ENCODE data around the gene PEA15. TPM values are rescaled to one million over a fixed set of nuclear protein-coding genes. Genes with fewer than 3 reads are reported as not detected.

The PEA15 gene
- total RNA-seq, 1 experiment from 2014 or later = 56.3 TPM

DNA sequence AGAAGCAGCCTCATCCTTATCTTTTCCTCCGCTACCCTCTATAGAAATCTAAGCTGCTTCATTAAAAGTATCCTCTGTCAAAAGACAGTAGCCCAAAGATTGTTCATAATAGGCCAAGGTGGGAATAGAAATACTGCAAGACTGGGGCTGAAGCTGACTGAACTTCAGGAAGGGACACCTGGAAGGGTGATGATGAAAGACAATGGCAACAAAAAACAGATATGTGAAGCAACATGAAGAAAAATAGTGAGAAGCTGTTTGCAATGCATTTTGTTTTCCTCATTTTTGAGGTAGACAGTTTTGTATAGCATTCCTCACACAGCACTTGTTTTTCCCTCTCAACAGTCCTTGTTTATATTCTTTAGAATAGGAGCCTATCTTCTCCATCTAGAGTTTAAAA lies 40.2 kb downstream of the PEA15 start:
- peak overlapping the region; percentile 88 for H3K27ac Mint-ChIP-seq
- no peaks in the 10 kb centered on the region for H3K27me3 Mint-ChIP-seq (ENCODE audit: low read depth)

DNA sequence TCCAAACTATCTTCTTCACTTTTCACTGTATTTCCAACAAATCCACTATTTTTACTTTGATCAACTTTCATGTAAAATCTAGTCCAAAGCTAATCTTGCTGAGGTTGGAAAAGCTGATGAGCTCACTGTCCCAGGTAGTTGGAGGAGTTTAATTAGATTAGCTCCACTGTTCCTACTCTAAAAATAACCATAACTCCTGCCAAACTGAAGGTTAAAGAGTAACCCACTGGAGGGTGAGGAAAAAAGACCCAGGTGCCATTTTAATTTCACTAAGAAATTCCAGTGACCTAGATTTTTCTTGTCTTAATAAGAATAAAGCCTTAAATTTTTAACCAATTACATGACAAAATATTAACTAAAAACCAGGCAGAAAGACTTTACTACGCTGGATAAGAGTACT lies 41.9 kb downstream of the PEA15 start:
- no peak overlapping the region; the same call in 1 of the 2 replicates for H3K27ac Mint-ChIP-seq
- no peaks in the 10 kb centered on the region for H3K9me3 Mint-ChIP-seq
- peaks cover 17% of the 10 kb centered on the region for H3K36me3 Mint-ChIP-seq
- POLR2A ChIA-PET = no interaction called here
- DNase-seq (ENCODE audit: low spot score) (no peak), ATAC-seq (no peak)
- peaks cover 4% of the 10 kb centered on the region for H3K4me1 Mint-ChIP-seq
- CTCF ChIA-PET = interaction anchor here (0.9 to 2.8 kb wide), 5 partner anchors 27 to 146 kb away, joined by 3 to 12 read pairs (median 4); no protein-coding TSS in a partner anchor
- no peak overlapping the region for H3K4me3 Mint-ChIP-seq
- no peaks in the 10 kb centered on the region for H3K27me3 Mint-ChIP-seq (ENCODE audit: low read depth)
- TF ChIP-seq JUN (CRISPR knock-in tag; IDR thresholded peaks at IDR 0.05) = no peak
- TF ChIP-seq, protein P1, sequence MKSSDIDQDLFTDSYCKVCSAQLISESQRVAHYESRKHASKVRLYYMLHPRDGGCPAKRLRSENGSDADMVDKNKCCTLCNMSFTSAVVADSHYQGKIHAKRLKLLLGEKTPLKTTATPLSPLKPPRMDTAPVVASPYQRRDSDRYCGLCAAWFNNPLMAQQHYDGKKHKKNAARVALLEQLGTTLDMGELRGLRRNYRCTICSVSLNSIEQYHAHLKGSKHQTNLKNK (CRISPR knock-in tag; IDR thresholded peaks at IDR 0.05) = no peak
- no peak for TF ChIP-seq ESRRA (CRISPR knock-in tag; IDR thresholded peaks at IDR 0.05; ENCODE audit: borderline replicate concordance)
- no peak for TF ChIP-seq MXD4 (CRISPR knock-in tag; IDR thresholded peaks at IDR 0.05; ENCODE audit: borderline replicate concordance)
- TF ChIP-seq ZNF138 (CRISPR knock-in tag; conservative IDR thresholded peaks at IDR 0.05) = no peak
- no peak for TF ChIP-seq PRRX2 (CRISPR knock-in tag; IDR thresholded peaks at IDR 0.05)
- TF ChIP-seq, protein P2, sequence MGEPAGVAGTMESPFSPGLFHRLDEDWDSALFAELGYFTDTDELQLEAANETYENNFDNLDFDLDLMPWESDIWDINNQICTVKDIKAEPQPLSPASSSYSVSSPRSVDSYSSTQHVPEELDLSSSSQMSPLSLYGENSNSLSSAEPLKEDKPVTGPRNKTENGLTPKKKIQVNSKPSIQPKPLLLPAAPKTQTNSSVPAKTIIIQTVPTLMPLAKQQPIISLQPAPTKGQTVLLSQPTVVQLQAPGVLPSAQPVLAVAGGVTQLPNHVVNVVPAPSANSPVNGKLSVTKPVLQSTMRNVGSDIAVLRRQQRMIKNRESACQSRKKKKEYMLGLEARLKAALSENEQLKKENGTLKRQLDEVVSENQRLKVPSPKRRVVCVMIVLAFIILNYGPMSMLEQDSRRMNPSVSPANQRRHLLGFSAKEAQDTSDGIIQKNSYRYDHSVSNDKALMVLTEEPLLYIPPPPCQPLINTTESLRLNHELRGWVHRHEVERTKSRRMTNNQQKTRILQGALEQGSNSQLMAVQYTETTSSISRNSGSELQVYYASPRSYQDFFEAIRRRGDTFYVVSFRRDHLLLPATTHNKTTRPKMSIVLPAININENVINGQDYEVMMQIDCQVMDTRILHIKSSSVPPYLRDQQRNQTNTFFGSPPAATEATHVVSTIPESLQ (CRISPR knock-in tag; IDR thresholded peaks at IDR 0.05) = no peak
- no peak for TF ChIP-seq TEAD4 (CRISPR knock-in tag; IDR thresholded peaks at IDR 0.05)
- TF ChIP-seq, protein P3, sequence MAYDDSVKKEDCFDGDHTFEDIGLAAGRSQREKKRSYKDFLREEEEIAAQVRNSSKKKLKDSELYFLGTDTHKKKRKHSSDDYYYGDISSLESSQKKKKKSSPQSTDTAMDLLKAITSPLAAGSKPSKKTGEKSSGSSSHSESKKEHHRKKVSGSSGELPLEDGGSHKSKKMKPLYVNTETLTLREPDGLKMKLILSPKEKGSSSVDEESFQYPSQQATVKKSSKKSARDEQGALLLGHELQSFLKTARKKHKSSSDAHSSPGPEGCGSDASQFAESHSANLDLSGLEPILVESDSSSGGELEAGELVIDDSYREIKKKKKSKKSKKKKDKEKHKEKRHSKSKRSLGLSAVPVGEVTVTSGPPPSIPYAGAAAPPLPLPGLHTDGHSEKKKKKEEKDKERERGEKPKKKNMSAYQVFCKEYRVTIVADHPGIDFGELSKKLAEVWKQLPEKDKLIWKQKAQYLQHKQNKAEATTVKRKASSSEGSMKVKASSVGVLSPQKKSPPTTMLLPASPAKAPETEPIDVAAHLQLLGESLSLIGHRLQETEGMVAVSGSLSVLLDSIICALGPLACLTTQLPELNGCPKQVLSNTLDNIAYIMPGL (CRISPR knock-in tag; IDR thresholded peaks at IDR 0.05) = no peak
- TF ChIP-seq RORB (CRISPR knock-in tag; IDR thresholded peaks at IDR 0.05) = no peak
- TF ChIP-seq ZNF263 (CRISPR knock-in tag; IDR thresholded peaks at IDR 0.05; ENCODE audit: low read depth) = no peak
- TF ChIP-seq NFE2L1 (CRISPR knock-in tag; IDR thresholded peaks at IDR 0.05) = no peak
- TF ChIP-seq ZNF317 (CRISPR knock-in tag; IDR thresholded peaks at IDR 0.05; ENCODE audit: borderline replicate concordance, low read depth) = no peak
- TF ChIP-seq NR3C1 (CRISPR knock-in tag; conservative IDR thresholded peaks at IDR 0.05; ENCODE audit: low read depth) = no peak
- TF ChIP-seq, protein P4, sequence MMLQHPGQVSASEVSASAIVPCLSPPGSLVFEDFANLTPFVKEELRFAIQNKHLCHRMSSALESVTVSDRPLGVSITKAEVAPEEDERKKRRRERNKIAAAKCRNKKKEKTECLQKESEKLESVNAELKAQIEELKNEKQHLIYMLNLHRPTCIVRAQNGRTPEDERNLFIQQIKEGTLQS (CRISPR knock-in tag; conservative IDR thresholded peaks at IDR 0.05) = no peak
- no peak for TF ChIP-seq MYBL2 (CRISPR knock-in tag; IDR thresholded peaks at IDR 0.05)
- TF ChIP-seq, protein P5, sequence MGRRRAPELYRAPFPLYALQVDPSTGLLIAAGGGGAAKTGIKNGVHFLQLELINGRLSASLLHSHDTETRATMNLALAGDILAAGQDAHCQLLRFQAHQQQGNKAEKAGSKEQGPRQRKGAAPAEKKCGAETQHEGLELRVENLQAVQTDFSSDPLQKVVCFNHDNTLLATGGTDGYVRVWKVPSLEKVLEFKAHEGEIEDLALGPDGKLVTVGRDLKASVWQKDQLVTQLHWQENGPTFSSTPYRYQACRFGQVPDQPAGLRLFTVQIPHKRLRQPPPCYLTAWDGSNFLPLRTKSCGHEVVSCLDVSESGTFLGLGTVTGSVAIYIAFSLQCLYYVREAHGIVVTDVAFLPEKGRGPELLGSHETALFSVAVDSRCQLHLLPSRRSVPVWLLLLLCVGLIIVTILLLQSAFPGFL (CRISPR knock-in tag; IDR thresholded peaks at IDR 0.05; ENCODE audit: borderline replicate concordance) = no peak
- no peak for TF ChIP-seq ETV6 (CRISPR knock-in tag; IDR thresholded peaks at IDR 0.05)

More for the DNA sequence above, 40.2 kb downstream of the PEA15 start:
- no peak for TF ChIP-seq MYBL2 (CRISPR knock-in tag; IDR thresholded peaks at IDR 0.05)
- no peak for TF ChIP-seq ZBTB21 (CRISPR knock-in tag; IDR thresholded peaks at IDR 0.05; ENCODE audit: borderline replicate concordance)
- TF ChIP-seq ZNF138 (CRISPR knock-in tag; conservative IDR thresholded peaks at IDR 0.05) = no peak
- TF ChIP-seq CBFB (CRISPR knock-in tag; IDR thresholded peaks at IDR 0.05; ENCODE audit: low read depth) = no peak
- no peak for TF ChIP-seq GTF2I (CRISPR knock-in tag; conservative IDR thresholded peaks at IDR 0.05)
- TF ChIP-seq, protein P4 (CRISPR knock-in tag; conservative IDR thresholded peaks at IDR 0.05) = no peak
- TF ChIP-seq FOXJ3 (CRISPR knock-in tag; IDR thresholded peaks at IDR 0.05; ENCODE audit: borderline replicate concordance) = no peak
- TF ChIP-seq, protein P6, sequence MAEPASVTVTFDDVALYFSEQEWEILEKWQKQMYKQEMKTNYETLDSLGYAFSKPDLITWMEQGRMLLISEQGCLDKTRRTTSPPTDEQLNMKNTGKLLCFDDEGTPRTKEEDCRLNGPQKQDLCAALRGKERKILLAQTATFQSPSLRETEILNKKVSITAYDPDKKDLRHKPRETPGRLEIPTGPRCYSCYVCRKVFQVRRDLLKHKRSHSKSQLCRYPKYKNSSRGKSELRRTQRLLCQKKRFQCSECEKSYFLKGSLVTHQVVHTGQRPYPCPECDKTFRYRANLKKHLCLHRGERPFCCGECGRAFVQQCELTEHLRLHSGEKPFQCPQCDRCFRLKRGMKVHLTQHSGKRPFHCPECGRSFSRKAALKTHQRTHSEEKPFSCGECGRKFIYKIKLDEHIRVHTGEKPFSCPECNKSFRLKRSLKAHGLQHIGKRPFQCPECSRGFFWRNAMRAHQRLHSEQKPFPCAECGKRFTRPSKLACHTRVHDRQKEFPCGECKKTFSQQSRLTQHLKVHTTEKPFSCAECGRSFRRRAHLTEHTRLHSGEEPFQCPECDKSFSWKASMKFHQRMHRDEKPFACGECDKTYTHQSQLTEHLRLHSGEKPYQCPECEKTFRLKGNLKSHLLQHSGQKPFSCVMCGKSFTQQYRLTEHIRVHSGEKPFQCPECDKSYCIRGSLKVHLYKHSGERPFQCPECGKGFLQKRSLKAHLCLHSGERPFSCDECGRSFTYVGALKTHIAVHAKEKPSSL (CRISPR knock-in tag; conservative IDR thresholded peaks at IDR 0.05) = no peak
- no peak for TF ChIP-seq KAT7 (CRISPR knock-in tag; IDR thresholded peaks at IDR 0.05; ENCODE audit: borderline replicate concordance)
- TF ChIP-seq NR2C2 (CRISPR knock-in tag; IDR thresholded peaks at IDR 0.05) = no peak
- no peak for TF ChIP-seq JAZF1 (CRISPR knock-in tag; IDR thresholded peaks at IDR 0.05)
- TF ChIP-seq, protein P7, sequence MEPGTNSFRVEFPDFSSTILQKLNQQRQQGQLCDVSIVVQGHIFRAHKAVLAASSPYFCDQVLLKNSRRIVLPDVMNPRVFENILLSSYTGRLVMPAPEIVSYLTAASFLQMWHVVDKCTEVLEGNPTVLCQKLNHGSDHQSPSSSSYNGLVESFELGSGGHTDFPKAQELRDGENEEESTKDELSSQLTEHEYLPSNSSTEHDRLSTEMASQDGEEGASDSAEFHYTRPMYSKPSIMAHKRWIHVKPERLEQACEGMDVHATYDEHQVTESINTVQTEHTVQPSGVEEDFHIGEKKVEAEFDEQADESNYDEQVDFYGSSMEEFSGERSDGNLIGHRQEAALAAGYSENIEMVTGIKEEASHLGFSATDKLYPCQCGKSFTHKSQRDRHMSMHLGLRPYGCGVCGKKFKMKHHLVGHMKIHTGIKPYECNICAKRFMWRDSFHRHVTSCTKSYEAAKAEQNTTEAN (CRISPR knock-in tag; IDR thresholded peaks at IDR 0.05) = no peak
- no peak for TF ChIP-seq TEAD1 (CRISPR knock-in tag; IDR thresholded peaks at IDR 0.05)
- TF ChIP-seq ZNF423 (CRISPR knock-in tag; IDR thresholded peaks at IDR 0.05) = no peak
- Mint-ChIP-seq H3K9me3 (no peaks in the 10 kb centered on the region), H3K4me3 (no peak overlapping the region), H3K4me1 (peaks cover 2% of the 10 kb centered on the region; the same call in 1 of the 2 replicates), H3K36me3 (peaks cover 22% of the 10 kb centered on the region)
- ChIA-PET CTCF (interaction anchor here (1.0 to 2.7 kb wide), 4 partner anchors 17 to 83 kb away, joined by 3 to 12 read pairs (median 5); partner anchors contain the start of gene DCAF8), POLR2A (no interaction called here)
- no peak for ATAC-seq
- no peak for DNase-seq (ENCODE audit: low spot score)
